HepG2 (cell line): ENCODE results near the gene ALDH4A1. TPM values are rescaled to one million over a fixed set of nuclear protein-coding genes. Genes with fewer than 3 reads are reported as not detected.

Experiments
- ATM ChIP-seq: fragments of 450-650 bp; IDR thresholded peaks from 2 replicates; pipeline ENCODE4 v1.7.1; 2017; ENCODE audit warnings: mild to moderate bottlenecking, borderline replicate concordance
- E2F2 ChIP-seq: sonication (generic); formaldehyde crosslinking; IDR thresholded peaks from 2 replicates; pipeline ENCODE4 v1.4.0; 2020; ENCODE audit warnings: missing genetic modification reagents, borderline replicate concordance
- FOXP1 ChIP-seq, 2 experiments: fragments of 450-650 bp in 1 of 2; IDR thresholded peaks; 2 replicates each; pipeline ENCODE4 v1.6.1; 2017 to 2018; ENCODE audit warnings: antibody characterized with exemption in 1 of 2
- MAF1 ChIP-seq: sonication (generic); formaldehyde crosslinking; IDR thresholded peaks from 2 replicates; pipeline ENCODE4 v1.5.0; 2020; ENCODE audit warnings: missing genetic modification reagents, borderline replicate concordance
- MNT ChIP-seq: fragments of 450-650 bp; IDR thresholded peaks from 2 replicates; pipeline ENCODE4 v1.6.1; 2016
- SAFB2 ChIP-seq: sonication (generic); formaldehyde crosslinking; IDR thresholded peaks from 2 replicates; pipeline ENCODE4 v1.5.1; 2020; ENCODE audit warnings: missing genetic modification reagents, low read depth, mild to moderate bottlenecking, borderline replicate concordance
- SIX1 ChIP-seq: sonication (generic); formaldehyde crosslinking; IDR thresholded peaks from 2 replicates; pipeline ENCODE4 v1.4.0; 2020; ENCODE audit warnings: missing genetic modification reagents, borderline replicate concordance
- SP2 ChIP-seq: sonication (generic); formaldehyde crosslinking; IDR thresholded peaks from 2 replicates; pipeline ENCODE4 v1.5.1; 2020; ENCODE audit warnings: mild to moderate bottlenecking, missing genetic modification reagents
- ZBTB4 ChIP-seq: sonication (generic); formaldehyde crosslinking; IDR thresholded peaks from 2 replicates; pipeline ENCODE4 v1.4.0; 2020; ENCODE audit warnings: missing genetic modification reagents, mild to moderate bottlenecking, borderline replicate concordance
- ZNF256 ChIP-seq: sonication (generic); formaldehyde crosslinking; conservative IDR thresholded peaks from 2 replicates; pipeline ENCODE4 v1.4.0; 2020; ENCODE audit warnings: missing genetic modification reagents
- ZNF264 ChIP-seq: sonication (generic); formaldehyde crosslinking; IDR thresholded peaks from 2 replicates; pipeline ENCODE4 v1.4.0; 2020; ENCODE audit warnings: missing genetic modification reagents
- ZNF354B ChIP-seq: sonication (generic); formaldehyde crosslinking; IDR thresholded peaks from 2 replicates; pipeline ENCODE4 v1.8.0; 2022; ENCODE audit warnings: mild to moderate bottlenecking, missing genetic modification reagents
- ZNF382 ChIP-seq: sonication (generic); formaldehyde crosslinking; IDR thresholded peaks from 2 replicates; pipeline ENCODE4 v1.5.0; 2020; ENCODE audit warnings: missing genetic modification reagents, mild to moderate bottlenecking, borderline replicate concordance
- ZNF484 ChIP-seq: sonication (generic); formaldehyde crosslinking; IDR thresholded peaks from 2 replicates; pipeline ENCODE4 v1.5.1; 2020; ENCODE audit warnings: mild to moderate bottlenecking, low read depth, missing genetic modification reagents, borderline replicate concordance
- ZNF720 ChIP-seq: sonication (generic); formaldehyde crosslinking; IDR thresholded peaks from 2 replicates; pipeline ENCODE4 v1.4.0; 2020; ENCODE audit warnings: missing genetic modification reagents
- ZNF772 ChIP-seq: sonication (generic); formaldehyde crosslinking; IDR thresholded peaks from 2 replicates; pipeline ENCODE4 v1.5.0; 2020; ENCODE audit warnings: mild to moderate bottlenecking, missing genetic modification reagents
- ZNF784 ChIP-seq: sonication (generic); formaldehyde crosslinking; IDR thresholded peaks from 2 replicates; pipeline ENCODE4 v1.5.1; 2020; ENCODE audit warnings: missing genetic modification reagents, mild to moderate bottlenecking, borderline replicate concordance
- ZNF850 ChIP-seq: sonication (generic); formaldehyde crosslinking; conservative IDR thresholded peaks from 2 replicates; pipeline ENCODE4 v1.9.0; 2021; ENCODE audit warnings: mild to moderate bottlenecking, missing genetic modification reagents
- ZXDC ChIP-seq: sonication (generic); formaldehyde crosslinking; IDR thresholded peaks from 2 replicates; pipeline ENCODE4 v1.5.0; 2020; ENCODE audit warnings: mild to moderate bottlenecking, missing genetic modification reagents
- polyA plus RNA-seq, 8 experiments: library from polyadenylated mRNA; depleted of rRNA in 3 of 8; stranded (reverse) in 7 of 8; unstranded in 1 of 8; fragments of >200 nt; fragmentation: Illumina TruSeq in 4 of 8; extraction: Trizol in 4 of 8; gene quantifications; 2 replicates each; pipeline versions ENCODE4 v1.2.1 to v1.2.3, GENCODE V29; 2011 to 2016; ENCODE audit warnings: low read depth in 4 of 8, missing spikeins in 1 of 8, mixed read lengths in 1 of 8; ENCODE audit not compliant: insufficient read depth in 1 of 8
- total RNA-seq, 5 experiments: library from RNA; depleted of rRNA; stranded (reverse); fragments of >200 nt; fragmentation: Illumina TruSeq; extraction: Trizol; gene quantifications; 2 replicates each; pipeline ENCODE4 v1.2.3, GENCODE V29; 2016; ENCODE audit warnings: low read depth in 1 of 5

Gene ALDH4A1
- total and polyA plus RNA-seq, 2 of the 13 experiments (the other 11 are each of a cell fraction or from before 2014, with no cell fraction given) = 76.4 to 240 TPM

GRCh38 chr1:18901147-18901951 is 1.0 kb downstream of the ALDH4A1 start (continued):
- TF ChIP-seq ZBTB4 (CRISPR knock-in tag) = no peak
- 0 out of 2 replicates have a peak, but pooled peaks have one; percentile 60 for TF ChIP-seq ZNF850 (CRISPR knock-in tag)
- no peak for TF ChIP-seq ATM
- no peak for TF ChIP-seq SAFB2
- no peak for TF ChIP-seq FOXP1 (IDR thresholded peaks at IDR 0.05)
- peak; percentile 82 for TF ChIP-seq FOXP1 (CRISPR knock-in tag; IDR thresholded peaks at IDR 0.05)
- no peak for TF ChIP-seq ZXDC (CRISPR knock-in tag)
- TF ChIP-seq ZNF264 (CRISPR knock-in tag) = peak; percentile 99
- TF ChIP-seq ZNF256 (CRISPR knock-in tag) = no peak
- no peak for TF ChIP-seq ZNF484 (CRISPR knock-in tag)
- TF ChIP-seq ZNF772 = peak; percentile 91
- TF ChIP-seq SP2 (CRISPR knock-in tag) = no peak
- no peak; the same call in 1 of the 2 replicates for TF ChIP-seq MNT
- TF ChIP-seq SIX1 (CRISPR knock-in tag) = no peak
- no peak for TF ChIP-seq ZNF382 (CRISPR knock-in tag)
- no peak for TF ChIP-seq E2F2
- TF ChIP-seq ZNF354B (CRISPR knock-in tag) = no peak
- TF ChIP-seq ZNF720 (CRISPR knock-in tag) = no peak
- no peak for TF ChIP-seq MAF1 (CRISPR knock-in tag)
- TF ChIP-seq ZNF784 (CRISPR knock-in tag) = no peak
